Large intestine (tissue), 3 donors: ENCODE measurements around the gene CEACAM5. TPM values are rescaled to one million over a fixed set of nuclear protein-coding genes. Genes with fewer than 3 reads are reported as not detected.
"Not testable (repeated sequence)": the region's sequence is repeated elsewhere in the genome, so short reads cannot be mapped to it uniquely, and the experiment has no call there.

Experiments
- DNase-seq, 2 donors: peaks; one replicate each; pipeline versions ENCODE4 v3.0.0 to v3.0.0-alpha.2; 2013
- H3K27ac ChIP-seq: one replicate; pipeline ENCODE4 v1.5.1; 2013; ENCODE audit warnings: low read length
- H3K27me3 ChIP-seq: 2 replicates; pipeline ENCODE4 v1.6.1; 2013; ENCODE audit warnings: low read length; ENCODE audit not compliant: control insufficient read depth, insufficient read depth
- H3K36me3 ChIP-seq: 2 replicates; pipeline ENCODE4 v1.6.1; 2013; ENCODE audit warnings: low read length; ENCODE audit not compliant: control insufficient read depth, insufficient read depth
- H3K4me1 ChIP-seq: one replicate; pipeline ENCODE4 v1.6.1; 2013; ENCODE audit warnings: low read length; ENCODE audit not compliant: control insufficient read depth, insufficient read depth
- H3K4me3 ChIP-seq: one replicate; pipeline ENCODE4 v1.5.1; 2013; ENCODE audit warnings: low read length
- H3K9me3 ChIP-seq: one replicate; pipeline ENCODE4 v1.6.1; 2013; ENCODE audit warnings: mild to moderate bottlenecking, low read depth, low read length, moderate library complexity; ENCODE audit not compliant: control insufficient read depth
- WGBS: methylation state at CpG from one replicate; pipeline ENCODE4 v1.1.5; 2013; ENCODE audit warnings: low lambda C conversion rate; ENCODE audit not compliant: insufficient coverage; 5-methylcytosine and 5-hydroxymethylcytosine counted together
- polyA plus RNA-seq: library from polyadenylated mRNA; unstranded; fragments of 120-200 nt; gene quantifications from one replicate; pipeline ENCODE4 v1.2.1, GENCODE V29; 2013

CEACAM5 gene
- polyA plus RNA-seq, 1 donor = 18.8 TPM

DNA sequence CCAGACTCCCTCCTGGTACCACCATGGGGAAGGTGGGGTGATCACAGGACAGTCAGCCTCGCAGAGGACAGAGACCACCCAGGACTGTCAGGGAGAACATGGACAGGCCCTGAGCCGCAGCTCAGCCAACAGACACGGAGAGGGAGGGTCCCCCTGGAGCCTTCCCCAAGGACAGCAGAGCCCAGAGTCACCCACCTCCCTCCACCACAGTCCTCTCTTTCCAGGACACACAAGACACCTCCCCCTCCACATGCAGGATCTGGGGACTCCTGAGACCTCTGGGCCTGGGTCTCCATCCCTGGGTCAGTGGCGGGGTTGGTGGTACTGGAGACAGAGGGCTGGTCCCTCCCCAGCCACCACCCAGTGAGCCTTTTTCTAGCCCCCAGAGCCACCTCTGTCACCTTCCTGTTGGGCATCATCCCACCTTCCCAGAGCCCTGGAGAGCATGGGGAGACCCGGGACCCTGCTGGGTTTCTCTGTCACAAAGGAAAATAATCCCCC lies 505 bp upstream of the CEACAM5 start:
- no peak for DNase-seq
- H3K4me1 ChIP-seq = peaks cover 5% of the 10 kb centered on the region
- no peaks in the 10 kb centered on the region for H3K9me3 ChIP-seq
- no peak overlapping the region for H3K27ac ChIP-seq
- no peak overlapping the region for H3K4me3 ChIP-seq
- no peaks in the 10 kb centered on the region for H3K36me3 ChIP-seq
- WGBS = no CpG with 5 or more reads among the region's 5 CpGs
- H3K27me3 ChIP-seq = peaks cover 5% of the 10 kb centered on the region

DNA sequence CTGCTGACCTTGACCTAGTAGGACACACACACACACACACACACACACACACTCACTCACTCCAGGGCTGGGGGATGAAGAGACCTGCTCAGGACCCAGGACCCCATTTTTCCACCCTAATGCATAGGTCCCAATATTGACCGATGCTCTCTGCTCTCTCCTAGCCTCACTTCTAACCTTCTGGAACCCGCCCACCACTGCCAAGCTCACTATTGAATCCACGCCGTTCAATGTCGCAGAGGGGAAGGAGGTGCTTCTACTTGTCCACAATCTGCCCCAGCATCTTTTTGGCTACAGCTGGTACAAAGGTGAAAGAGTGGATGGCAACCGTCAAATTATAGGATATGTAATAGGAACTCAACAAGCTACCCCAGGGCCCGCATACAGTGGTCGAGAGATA lies 1.1 kb downstream of the CEACAM5 start:
- H3K4me3 ChIP-seq, H3K9me3 ChIP-seq, DNase-seq, H3K27ac ChIP-seq, H3K27me3 ChIP-seq, H3K4me1 ChIP-seq, H3K36me3 ChIP-seq: not testable (repeated sequence)
- no CpG with 5 or more reads among the region's 8 CpGs for WGBS

DNA sequence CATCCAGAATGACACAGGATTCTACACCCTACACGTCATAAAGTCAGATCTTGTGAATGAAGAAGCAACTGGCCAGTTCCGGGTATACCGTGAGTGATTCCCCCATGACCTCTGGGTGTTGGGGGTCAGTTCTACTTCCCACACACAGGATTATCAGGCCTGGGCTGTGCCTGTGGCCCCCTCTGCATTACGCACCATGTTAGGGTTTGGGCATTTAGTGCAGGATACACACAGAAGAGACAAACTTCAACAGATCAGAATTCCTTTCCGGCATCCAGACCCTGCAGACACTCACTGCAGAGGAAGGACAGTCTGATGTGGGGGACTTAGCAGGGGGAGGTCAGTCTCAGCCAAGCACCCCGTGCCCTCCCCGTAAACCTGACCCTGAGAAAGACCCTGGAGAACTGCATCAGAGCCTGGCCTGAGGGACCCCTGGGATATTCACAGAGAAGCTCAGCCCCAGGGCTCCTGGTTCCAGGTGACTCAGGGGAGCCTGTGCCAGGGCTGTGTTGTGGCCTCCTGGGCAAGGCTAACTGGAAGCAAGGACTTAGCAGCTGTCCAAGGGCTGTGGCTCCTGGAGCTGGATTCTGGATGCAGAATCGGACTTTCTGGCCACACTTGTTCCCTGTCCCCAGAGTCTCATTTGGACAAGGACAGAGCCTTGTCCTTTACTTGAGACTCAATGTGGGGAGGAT lies 1.7 kb downstream of the CEACAM5 start:
- no peak for DNase-seq
- no peaks in the 10 kb centered on the region for H3K9me3 ChIP-seq
- no CpG with 5 or more reads among the region's 8 CpGs for WGBS
- H3K4me1 ChIP-seq = peaks cover 5% of the 10 kb centered on the region
- H3K4me3 ChIP-seq = no peak overlapping the region
- H3K36me3 ChIP-seq = no peaks in the 10 kb centered on the region
- peaks cover 3% of the 10 kb centered on the region for H3K27me3 ChIP-seq
- no peak overlapping the region for H3K27ac ChIP-seq

DNA sequence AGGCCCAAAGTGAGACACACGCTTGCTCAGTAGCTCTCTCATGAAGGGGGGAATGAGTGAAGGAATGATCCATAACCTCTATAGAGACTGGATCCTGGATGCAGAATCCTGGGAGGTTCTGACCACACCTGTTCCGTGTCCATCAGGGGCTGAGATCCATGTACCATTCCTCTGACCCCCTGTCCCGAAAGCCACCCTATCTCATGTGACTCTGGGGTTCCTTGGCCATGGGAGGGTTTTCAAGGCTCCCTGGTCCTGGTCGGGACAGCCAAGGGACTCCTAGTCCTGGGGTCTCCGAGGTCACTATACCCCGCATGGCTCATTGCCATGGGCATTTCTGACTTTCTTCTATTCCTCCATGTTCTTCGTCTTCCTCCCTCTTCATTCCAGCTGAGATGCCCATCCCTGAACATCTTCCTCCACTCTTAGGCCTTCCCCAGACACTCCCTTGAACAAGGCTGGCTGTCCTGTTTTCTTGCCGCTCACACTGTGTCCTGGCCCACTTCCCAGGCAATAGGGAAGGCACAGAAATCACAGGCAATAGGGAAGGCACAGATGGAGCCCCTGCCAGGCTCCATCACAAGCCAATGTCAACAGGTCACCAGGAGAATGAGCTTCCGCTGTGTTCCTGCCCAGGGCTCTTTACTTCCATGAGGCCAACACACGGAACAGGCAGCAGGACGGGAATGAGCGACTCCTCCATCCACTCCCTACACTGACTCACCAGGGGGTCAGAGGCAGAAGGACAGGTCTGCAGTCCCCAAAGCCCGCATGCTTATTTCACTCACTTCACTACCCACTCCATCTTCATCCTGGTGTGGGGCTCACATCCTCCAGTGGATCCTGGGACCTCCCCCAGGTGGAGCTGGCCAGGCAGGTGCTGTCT lies 3.2 kb downstream of the CEACAM5 start:
- H3K9me3 ChIP-seq = no peaks in the 10 kb centered on the region
- no peaks in the 10 kb centered on the region for H3K36me3 ChIP-seq
- H3K27me3 ChIP-seq = no peaks in the 10 kb centered on the region
- no peak overlapping the region for H3K27ac ChIP-seq
- DNase-seq = no peak
- WGBS = 100% methylated on average over 1 of the region's 13 CpGs
- H3K4me3 ChIP-seq = no peak overlapping the region
- H3K4me1 ChIP-seq = peaks cover 5% of the 10 kb centered on the region

DNA sequence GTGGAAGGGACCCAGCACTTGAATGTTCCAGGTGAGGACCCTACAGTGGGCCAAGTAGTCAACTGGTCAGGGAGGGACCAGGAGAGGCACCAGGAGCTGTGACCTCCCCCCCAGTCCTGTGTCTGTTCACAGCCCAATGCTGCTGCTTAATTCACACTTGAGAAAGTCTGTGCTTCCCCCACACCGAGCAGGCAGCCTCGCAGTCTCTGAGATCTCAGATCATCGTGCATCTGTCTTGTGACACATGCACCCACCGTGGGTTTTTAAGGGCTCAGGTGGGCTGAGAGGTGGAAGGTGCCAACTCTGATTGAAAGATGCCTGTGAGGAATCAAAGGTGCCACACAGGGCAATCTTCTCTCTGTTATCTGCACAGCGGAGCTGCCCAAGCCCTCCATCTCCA lies 6.2 kb downstream of the CEACAM5 start:
- no peak for DNase-seq
- WGBS = no CpG with 5 or more reads among the region's 5 CpGs

DNA sequence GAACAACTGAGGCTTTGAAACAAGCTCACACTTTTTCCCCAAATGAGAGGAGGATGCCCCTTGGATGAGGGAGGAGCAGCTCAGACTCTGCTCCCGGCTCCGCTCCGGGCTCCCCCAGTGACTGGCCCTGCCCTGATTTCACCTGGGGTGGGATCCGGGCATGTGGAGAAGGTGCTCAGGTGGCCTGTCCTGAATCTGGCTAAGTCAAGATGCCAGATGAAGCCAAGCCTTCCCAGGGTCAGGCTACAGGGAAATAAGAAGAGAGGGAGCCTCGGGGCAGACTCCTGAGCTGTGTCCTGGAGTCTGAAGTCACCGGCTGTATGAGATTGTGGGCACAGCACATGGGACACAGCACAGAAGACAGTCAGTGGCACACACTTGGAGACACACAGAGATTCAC lies 10.3 kb downstream of the CEACAM5 start:
- no CpG with 5 or more reads among the region's 6 CpGs for WGBS

More for the DNA sequence above, 6.2 kb downstream of the CEACAM5 start:
- Histone ChIP-seq H3K27me3 (no peaks in the 10 kb centered on the region), H3K9me3 (no peaks in the 10 kb centered on the region), H3K4me3 (no peak overlapping the region), H3K4me1 (no peaks in the 10 kb centered on the region), H3K27ac (no peak overlapping the region), H3K36me3 (no peaks in the 10 kb centered on the region)

DNA sequence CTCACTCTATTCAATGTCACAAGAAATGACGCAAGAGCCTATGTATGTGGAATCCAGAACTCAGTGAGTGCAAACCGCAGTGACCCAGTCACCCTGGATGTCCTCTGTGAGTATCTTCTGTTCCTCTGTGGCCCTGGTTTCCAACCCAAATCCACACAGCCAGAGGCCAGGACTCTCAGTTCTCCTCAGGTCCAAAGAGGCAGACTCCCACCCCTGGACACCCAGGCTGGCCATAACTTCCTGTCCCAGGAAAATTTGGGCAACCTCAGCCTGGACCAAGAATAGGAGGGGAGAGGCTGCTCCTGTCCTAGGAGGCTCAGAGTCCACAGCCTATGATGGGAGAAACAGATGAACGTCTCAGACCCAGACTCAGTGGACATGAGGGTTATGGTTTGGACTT lies 11.7 kb downstream of the CEACAM5 start:
- Histone ChIP-seq H3K4me3 (no peak overlapping the region), H3K4me1 (no peaks in the 10 kb centered on the region), H3K9me3 (no peaks in the 10 kb centered on the region), H3K27me3 (no peaks in the 10 kb centered on the region), H3K27ac (no peak overlapping the region), H3K36me3 (no peaks in the 10 kb centered on the region)
- WGBS = no CpG with 5 or more reads among the region's 3 CpGs
- DNase-seq = no peak

More for the DNA sequence above, 10.3 kb downstream of the CEACAM5 start:
- Histone ChIP-seq H3K4me3 (no peak overlapping the region), H3K36me3 (no peaks in the 10 kb centered on the region), H3K4me1 (no peaks in the 10 kb centered on the region), H3K27ac (no peak overlapping the region), H3K27me3 (no peaks in the 10 kb centered on the region), H3K9me3 (no peaks in the 10 kb centered on the region)
- DNase-seq = no peak

DNA sequence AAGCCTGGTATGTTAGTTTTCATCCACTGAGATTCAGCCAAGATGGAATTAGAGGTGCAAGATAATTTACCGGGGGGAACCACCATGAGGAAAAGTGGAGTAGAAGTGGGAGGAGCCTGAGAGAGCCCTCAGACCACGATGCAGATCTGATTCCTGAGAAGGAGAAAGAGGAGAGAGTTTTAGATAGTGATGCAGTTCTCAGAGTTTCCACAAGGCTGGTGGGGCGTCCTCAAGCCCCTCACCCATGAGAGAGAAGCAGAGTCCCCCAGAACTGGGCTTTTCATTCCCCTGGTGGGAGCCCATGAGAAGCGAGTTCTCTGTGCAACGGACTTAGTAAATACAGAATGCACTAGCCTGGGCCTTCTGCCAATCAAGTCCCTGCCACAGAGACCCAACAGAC lies 18.1 kb downstream of the CEACAM5 start:
- Histone ChIP-seq H3K9me3 (no peaks in the 10 kb centered on the region), H3K4me3 (no peak overlapping the region), H3K36me3 (no peaks in the 10 kb centered on the region), H3K27me3 (no peaks in the 10 kb centered on the region), H3K27ac (no peak overlapping the region), H3K4me1 (no peaks in the 10 kb centered on the region)
- WGBS = no CpG with 5 or more reads among the region's 5 CpGs
- no peak for DNase-seq

DNA sequence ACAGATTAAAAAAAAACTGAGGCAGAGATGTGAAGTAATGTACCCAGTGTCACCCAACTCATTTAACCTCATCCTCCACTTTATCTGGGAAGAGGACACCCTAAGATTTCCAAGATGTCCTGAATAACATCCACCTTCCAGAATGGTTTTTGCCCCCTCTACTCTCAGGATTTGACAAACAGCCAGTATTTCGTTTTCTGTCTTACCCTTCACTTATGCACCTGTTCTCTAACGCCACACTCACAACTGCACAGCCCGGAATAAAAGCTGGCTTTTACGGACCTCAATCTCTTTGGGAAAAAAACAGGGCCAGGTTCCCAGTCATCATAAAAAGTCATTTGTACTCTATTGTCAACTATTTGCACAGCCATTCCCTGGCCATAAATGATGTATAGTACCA lies 25.7 kb downstream of the CEACAM5 start:
- no peak for DNase-seq
- no peaks in the 10 kb centered on the region for H3K27me3 ChIP-seq
- no peaks in the 10 kb centered on the region for H3K36me3 ChIP-seq
- no peaks in the 10 kb centered on the region for H3K9me3 ChIP-seq
- peak overlapping the region; percentile 82 for H3K27ac ChIP-seq
- WGBS = 20% methylated on average over 1 of the region's 4 CpGs
- H3K4me1 ChIP-seq = peaks cover 21% of the 10 kb centered on the region
- H3K4me3 ChIP-seq = no peak overlapping the region

DNA sequence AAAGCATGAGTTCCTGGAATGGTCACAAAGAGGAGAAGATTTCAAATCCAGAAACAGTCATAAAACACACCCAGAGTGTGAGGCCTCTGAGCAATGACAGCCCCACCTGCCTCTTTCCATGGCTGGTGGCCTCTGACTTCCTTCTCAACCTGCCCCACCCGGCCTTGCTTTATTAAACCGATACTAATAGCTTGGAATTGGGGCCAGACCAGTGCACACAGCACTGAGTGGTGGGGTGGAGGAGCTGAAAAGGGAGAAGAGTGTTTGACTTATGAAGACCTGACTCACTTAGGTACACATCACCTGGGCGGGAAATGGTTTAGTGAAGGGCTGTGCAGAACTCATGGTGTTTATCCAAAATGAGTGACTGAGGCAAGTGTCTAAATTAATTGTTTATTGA lies 26.2 kb downstream of the CEACAM5 start:
- no peaks in the 10 kb centered on the region for H3K36me3 ChIP-seq
- H3K27ac ChIP-seq = peak overlapping the region; percentile 82
- peaks cover 21% of the 10 kb centered on the region for H3K4me1 ChIP-seq

More for the DNA sequence above, 26.2 kb downstream of the CEACAM5 start:
- Histone ChIP-seq H3K4me3 (no peak overlapping the region), H3K9me3 (no peaks in the 10 kb centered on the region), H3K27me3 (no peaks in the 10 kb centered on the region)
- DNase-seq = peak; percentile 81 to 95
- no CpG with 5 or more reads among the region's 3 CpGs for WGBS
